GM19035 (cell line): ENCODE data around the gene MANEAL.

Experiments
- ATAC-seq: cut with Tn5 transposase; IDR thresholded peaks from one replicate; pipeline ENCODE4 v1.9.1; 2021; ENCODE audit not compliant: unreplicated experiment

The MANEAL gene

GRCh38 chr1:37825506-37825905 lies 31.9 kb downstream of the MANEAL start:
- no peak for ATAC-seq

DNA sequence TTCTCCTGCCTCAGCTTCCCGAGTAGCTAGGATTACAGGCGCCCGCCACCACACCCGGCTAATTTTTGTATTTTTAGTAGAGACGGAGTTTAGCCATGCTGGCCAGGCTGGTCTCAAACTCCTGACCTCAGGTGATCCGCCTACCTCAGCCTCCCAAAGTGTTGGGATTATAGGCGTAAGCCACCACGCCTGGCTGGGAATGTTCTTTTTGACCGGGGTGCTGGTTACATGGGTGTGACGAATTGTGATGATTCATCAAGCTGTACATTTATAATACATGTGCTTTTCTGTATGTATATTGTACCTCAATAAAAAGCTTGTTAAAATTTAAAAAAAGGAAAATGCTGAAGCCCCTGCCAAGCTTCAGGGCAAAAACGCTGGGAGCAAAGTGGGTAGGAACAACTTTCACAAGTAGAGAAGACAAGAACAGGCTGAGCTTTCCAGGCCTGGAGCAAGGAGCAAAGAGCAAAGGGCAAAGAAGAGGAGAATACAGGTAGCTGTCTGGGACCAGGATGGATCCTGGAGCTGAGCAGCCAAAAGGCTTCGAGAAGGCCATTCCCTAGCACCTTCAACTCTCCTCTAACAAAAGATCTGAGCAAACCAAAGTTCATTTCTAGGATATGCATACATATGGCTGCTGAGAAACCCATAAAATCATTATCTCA lies 34.9 kb downstream of the MANEAL start:
- ATAC-seq: no peak

DNA sequence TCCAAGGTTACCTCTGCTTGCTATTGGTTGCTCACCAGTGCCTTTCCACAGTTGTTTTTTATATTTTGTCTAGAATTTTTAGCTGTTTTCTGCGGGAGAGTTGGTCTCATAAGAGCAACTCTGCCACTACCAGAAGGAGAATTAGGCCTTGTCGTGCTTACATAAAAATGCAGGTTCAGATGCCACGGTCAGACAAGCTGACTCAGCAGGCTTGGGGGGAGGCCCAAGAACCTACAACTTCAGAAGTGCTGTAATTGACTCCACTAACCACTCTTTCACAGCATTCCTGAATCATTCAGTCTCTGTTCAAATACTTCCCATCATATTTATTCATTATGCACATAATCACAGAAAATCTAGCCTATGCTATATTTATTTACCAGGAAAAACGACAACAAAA lies 37.5 kb downstream of the MANEAL start:
- no peak for ATAC-seq

GRCh38 chr1:37831809-37832208 lies 38.2 kb downstream of the MANEAL start:
- no peak for ATAC-seq

DNA sequence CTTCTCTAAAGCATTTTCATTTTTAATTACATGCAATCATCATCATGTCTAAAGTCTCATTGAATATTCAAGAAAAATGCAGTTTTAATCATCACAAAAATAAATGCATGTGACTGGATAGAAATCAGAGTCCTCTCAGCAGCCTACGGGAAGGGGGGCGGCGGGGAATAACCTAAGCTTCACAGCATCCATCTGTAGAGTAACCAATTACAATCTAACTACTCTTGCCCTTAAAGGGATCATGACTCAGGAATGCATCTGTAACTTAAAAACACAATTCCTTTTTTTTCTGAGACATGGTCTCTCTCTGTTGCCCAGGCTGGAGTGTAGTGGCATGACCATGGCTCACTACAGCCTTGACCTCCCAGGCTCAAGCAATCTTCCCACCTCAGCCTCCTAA lies 43.1 kb downstream of the MANEAL start:
- no peak for ATAC-seq

- ATAC-seq: no peak
These were observed 46.0 kb downstream of the MANEAL start for GRCh38 chr1:37839676-37840075.

DNA sequence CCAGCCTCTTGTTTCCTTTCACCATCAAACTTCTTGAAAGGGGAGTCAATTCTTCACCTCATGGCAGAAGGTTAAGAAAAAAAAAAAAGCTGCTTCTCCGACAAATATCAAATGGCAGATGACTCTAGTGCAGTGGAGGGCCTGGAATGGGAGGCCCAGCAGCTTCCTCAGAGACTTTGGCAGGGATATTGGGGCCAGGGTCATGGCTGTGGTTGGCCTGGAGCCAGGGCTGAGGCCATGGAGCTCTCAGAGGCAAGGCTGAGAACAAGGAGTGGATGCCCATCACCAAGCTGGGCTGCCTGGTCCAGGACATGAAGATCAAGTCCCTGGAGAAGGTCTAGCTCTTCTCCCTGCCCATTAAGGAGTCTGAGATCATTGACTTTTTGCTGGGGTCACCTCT lies 47.1 kb downstream of the MANEAL start:
- ATAC-seq: no peak

GRCh38 chr1:37841652-37842051 lies 48.0 kb downstream of the MANEAL start:
- no peak for ATAC-seq

DNA sequence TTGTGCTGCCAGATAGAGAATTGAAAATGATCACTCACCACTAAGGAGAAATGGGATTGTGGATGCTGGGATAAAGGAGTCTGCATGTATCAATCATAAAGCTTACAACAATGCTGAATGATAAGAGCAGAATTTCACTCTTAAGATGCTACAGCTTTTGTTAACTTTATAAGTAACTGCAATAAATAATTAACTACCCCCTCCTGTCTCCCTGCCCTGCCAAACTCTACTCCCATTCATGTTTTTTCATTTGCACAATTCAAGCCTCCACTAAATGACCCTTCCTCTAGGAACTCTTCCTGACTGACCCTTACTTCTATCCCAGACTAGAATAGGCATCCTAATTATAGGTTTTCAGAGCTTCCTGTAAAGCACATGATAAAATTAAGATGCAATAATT lies 50.9 kb downstream of the MANEAL start:
- ATAC-seq: no peak

DNA sequence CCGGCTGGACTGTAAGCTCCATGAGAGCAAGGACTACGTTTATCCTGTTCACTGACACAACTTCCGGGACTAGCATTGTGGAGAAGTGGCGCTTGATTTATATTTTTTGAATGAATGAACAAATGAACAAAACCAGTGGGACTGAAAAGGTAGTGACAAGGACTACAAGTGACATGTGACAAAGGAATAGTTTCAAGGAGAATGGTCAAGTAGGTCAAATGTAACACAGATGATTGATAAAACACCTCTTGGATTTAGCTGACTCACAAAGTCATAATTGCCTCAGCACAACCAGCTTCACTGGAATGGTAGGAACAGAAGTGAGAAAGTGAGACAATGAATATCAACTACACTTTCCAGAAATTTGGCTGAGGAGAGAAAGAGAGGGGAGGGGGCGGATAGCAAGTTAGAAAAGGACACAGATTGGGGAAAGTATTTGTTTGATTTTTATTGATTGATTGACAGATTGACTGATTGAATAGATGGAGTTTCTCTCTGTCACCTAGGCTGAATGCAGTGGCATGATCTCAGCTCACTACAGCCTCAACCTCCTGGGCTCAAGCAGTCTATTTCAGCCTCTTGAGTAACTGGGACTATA lies 51.5 kb downstream of the MANEAL start:
- no peak for ATAC-seq

- ATAC-seq: no peak
These were observed 52.1 kb downstream of the MANEAL start for GRCh38 chr1:37845786-37846185.

GRCh38 chr1:37846647-37847339 lies 53.1 kb downstream of the MANEAL start:
- ATAC-seq: no peak

DNA sequence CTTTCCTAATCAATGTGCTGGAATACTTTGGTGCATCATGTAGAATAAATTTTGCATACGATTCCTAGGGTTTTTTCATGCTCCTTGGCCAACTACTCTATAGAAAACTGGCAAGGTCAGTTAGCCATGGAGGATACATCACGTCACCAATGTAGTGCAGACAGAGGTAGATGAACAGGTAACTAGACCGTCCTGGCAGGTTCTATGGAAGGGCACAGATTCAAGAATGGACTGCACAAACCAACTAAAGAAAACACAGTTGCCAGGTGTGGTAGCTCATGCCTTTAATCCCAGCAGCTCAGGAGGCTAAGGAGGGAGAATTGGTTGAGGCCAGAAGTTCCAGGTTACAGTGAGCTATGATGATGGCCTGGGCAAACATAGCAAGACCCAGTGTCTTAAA lies 55.8 kb downstream of the MANEAL start:
- ATAC-seq: no peak

DNA sequence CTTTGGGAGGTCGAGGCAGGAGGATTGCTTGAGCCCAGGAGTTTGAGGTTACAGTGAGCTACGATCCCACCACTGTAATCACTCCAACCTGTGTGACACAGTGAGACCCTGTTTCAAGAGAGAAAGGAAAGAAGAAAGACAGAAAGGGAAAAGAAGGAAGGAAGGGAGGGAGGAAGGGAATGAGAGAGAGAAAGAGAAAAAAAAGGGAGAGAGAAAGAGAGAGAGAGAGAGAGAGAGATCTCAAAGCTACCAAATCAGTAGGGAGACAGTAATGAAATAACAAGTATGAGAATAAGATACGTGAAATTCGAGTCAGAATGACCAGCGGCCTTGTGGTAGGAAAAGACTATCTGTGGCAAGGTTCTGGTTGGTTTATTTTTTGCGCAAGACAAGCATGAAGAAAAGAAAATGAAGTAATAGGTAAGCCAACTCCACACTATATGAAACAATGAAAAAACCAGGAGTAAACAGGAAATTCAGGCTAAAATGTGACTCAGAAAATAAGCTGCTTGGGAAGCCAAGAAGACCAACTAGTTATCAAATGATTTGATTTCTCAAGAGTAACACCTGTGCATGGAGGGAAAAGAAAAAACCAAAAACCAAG lies 56.8 kb downstream of the MANEAL start:
- no peak for ATAC-seq
